MCF 10A (cell line): ENCODE data around the gene SVIL. TPM values are rescaled to one million over a fixed set of nuclear protein-coding genes. Genes with fewer than 3 reads are reported as not detected.
"Not testable (repeated sequence)": the region's sequence is repeated elsewhere in the genome, so short reads cannot be mapped to it uniquely, and the experiment has no call there.

Source experiments
- BruUV-seq: library from RNA; stranded (reverse); fragments of 400-500 nt; replicated peaks from 2 replicates; lab custom pipeline; 2021; lab: Mats Ljungman, UMichigan
- CTCF ChIA-PET: fragments of 300-600 bp; sonication (Branson Sonifier 250); formaldehyde crosslinking; extraction: SDS; loops from one replicate; lab custom pipeline; 2021; ENCODE audit warnings: antibody characterized with exemption, inconsistent platforms; lab: Yijun Ruan, JAX
- POLR2A ChIA-PET: fragments of 300-600, 350-650 bp; sonication (Branson Sonifier 250); formaldehyde crosslinking; extraction: SDS; loops from one replicate; lab custom pipeline; 2020; ENCODE audit warnings: antibody characterized with exemption, inconsistent platforms; lab: Yijun Ruan, JAX
- DNase-seq: peaks from one replicate; pipeline ENCODE4 v3.0.0-alpha.2; 2018; ENCODE audit not compliant: unreplicated experiment
- H3K27ac Mint-ChIP-seq: one replicate; pipeline ENCODE4 v1.8.0; 2022; ENCODE audit warnings: mild to moderate bottlenecking, low read depth, mixed read lengths; ENCODE audit not compliant: unreplicated experiment
- H3K27me3 Mint-ChIP-seq: one replicate; pipeline ENCODE4 v1.8.0; 2022; ENCODE audit warnings: mixed read lengths; ENCODE audit not compliant: insufficient read depth, unreplicated experiment
- H3K36me3 Mint-ChIP-seq: one replicate; pipeline ENCODE4 v1.8.0; 2022; ENCODE audit warnings: mild to moderate bottlenecking, moderate library complexity, mixed read lengths; ENCODE audit not compliant: insufficient read depth, unreplicated experiment
- H3K4me1 Mint-ChIP-seq: one replicate; pipeline ENCODE4 v1.8.0; 2022; ENCODE audit warnings: mixed read lengths; ENCODE audit not compliant: insufficient read depth, unreplicated experiment
- H3K4me3 Mint-ChIP-seq: one replicate; pipeline ENCODE4 v1.8.0; 2022; ENCODE audit warnings: mild to moderate bottlenecking, moderate library complexity, mixed read lengths; ENCODE audit not compliant: unreplicated experiment
- H3K9me3 Mint-ChIP-seq: one replicate; pipeline ENCODE4 v1.8.0; 2022; ENCODE audit warnings: mixed read lengths; ENCODE audit not compliant: unreplicated experiment
- intact Hi-C: fragments of 100-400 bp; cut with micrococcal nuclease; formaldehyde crosslinking; loops from 2 replicates; pipeline ENCODE4 v1.14.1; 2022
- total RNA-seq: library from RNA; stranded (reverse); gene quantifications from 2 replicates; pipeline ENCODE4 v1.2.3, GENCODE V29; 2022
- TF ChIP-seq, protein P1 (sequence below): fragments of 200-600 bp; IDR thresholded peaks from one replicate; pipeline ENCODE4 v1.8.0; 2022; ENCODE audit warnings: antibody characterized with exemption, mild to moderate bottlenecking; ENCODE audit not compliant: unreplicated experiment

The SVIL gene
- total RNA-seq, 1 experiment from 2014 or later: 43.3 TPM

DNA sequence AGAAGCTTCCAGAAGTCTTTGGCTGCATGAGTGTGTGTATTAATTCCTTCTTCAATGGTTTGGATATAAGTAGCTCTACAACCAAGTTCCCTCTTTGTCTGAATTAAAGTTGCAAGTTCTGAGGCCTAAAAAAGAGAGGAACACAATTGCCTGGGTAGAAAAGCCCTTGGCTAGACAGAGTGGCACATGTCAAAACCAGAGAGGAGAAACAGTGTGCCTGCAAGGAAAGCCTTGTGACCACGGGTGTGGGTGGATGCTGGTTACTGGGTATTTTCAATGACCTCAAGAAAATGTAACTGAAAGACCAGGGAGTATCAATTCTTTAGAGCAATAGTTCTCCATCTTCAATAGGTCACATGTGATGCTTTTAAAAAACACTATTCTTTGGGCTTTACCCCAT, 148.3 kb downstream of the SVIL start:
- no peaks in the 10 kb centered on the region for H3K27me3 Mint-ChIP-seq
- intact Hi-C loops: no loop called here
- no peak for DNase-seq
- H3K4me3 Mint-ChIP-seq: no peak overlapping the region
- H3K9me3 Mint-ChIP-seq: no peaks in the 10 kb centered on the region
- ChIA-PET POLR2A (interaction anchor here (0.8 kb wide), 1 partner anchor 23 kb away, joined by 4 read pairs; no protein-coding TSS in a partner anchor), CTCF (no interaction called here)
- peaks cover 84% of the 10 kb centered on the region for H3K36me3 Mint-ChIP-seq
- BruUV-seq: no TSS peak
- no peaks in the 10 kb centered on the region for H3K4me1 Mint-ChIP-seq
- TF ChIP-seq, protein P1, sequence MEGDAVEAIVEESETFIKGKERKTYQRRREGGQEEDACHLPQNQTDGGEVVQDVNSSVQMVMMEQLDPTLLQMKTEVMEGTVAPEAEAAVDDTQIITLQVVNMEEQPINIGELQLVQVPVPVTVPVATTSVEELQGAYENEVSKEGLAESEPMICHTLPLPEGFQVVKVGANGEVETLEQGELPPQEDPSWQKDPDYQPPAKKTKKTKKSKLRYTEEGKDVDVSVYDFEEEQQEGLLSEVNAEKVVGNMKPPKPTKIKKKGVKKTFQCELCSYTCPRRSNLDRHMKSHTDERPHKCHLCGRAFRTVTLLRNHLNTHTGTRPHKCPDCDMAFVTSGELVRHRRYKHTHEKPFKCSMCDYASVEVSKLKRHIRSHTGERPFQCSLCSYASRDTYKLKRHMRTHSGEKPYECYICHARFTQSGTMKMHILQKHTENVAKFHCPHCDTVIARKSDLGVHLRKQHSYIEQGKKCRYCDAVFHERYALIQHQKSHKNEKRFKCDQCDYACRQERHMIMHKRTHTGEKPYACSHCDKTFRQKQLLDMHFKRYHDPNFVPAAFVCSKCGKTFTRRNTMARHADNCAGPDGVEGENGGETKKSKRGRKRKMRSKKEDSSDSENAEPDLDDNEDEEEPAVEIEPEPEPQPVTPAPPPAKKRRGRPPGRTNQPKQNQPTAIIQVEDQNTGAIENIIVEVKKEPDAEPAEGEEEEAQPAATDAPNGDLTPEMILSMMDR: no peak
- no peak overlapping the region for H3K27ac Mint-ChIP-seq

DNA sequence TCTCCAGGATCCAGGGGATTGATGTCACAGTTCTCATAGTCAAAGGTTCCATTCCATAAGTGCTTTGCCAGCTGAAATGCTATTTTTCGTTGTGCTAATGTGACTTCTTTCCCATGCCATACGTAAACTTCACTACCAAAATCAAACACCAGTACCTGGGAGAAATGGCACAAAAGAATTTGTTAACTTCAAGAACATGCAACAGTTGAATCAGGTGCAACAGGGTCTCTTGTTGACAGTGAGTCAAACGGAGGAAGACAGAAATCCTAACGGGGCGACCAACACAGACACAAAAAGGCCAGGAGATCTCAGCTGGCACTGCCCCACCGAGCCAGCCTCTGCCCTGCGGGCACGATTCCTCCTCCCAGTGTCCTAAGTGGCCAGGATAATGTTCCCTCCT, 150.1 kb downstream of the SVIL start:
- POLR2A ChIA-PET: not testable (repeated sequence)

DNA sequence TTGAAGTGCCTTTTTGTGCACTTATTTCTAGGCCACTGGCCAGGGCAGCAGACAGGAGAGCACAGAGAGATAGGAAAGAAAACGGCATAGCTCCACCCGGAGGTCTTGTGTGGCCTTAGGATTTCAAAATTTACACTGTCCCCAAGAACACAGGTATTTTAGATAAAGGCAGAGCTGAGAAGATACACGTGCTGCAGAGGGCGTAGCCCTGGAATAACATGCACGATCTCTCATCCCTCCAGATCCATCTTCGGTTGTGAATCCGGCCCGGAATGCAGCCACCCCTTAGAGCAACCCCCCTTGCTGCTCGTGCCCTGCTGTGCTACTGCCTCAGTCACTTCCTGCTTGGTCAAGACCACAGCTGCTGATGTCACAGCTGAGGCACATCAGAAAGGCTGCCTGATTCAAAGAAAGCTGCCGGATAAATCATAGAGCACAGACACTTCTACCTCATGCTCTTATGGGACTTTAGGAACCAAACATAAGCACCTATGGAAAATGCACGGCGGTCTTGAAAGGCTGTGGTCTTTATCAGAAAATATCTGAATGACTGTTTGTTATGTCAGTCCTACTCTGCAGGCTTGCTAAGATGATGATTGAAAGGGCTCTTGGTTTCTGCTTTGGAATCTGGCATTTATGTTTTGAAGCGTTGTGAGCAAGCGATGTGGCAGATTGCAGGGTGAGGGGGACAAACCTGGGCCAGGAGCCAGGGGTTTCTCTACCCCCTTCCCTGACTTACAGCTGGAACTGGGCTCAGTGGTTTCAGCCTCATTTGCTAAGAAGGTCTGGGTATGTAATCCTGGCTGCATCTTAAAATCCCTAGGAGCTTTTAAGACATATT, 152.0 kb downstream of the SVIL start:
- Mint-ChIP-seq H3K4me3 (no peak overlapping the region), H3K27me3 (no peaks in the 10 kb centered on the region), H3K9me3 (no peaks in the 10 kb centered on the region), H3K4me1 (no peaks in the 10 kb centered on the region), H3K36me3 (peaks cover 78% of the 10 kb centered on the region), H3K27ac (no peak overlapping the region)
- TF ChIP-seq, protein P1: no peak
- BruUV-seq: no TSS peak
- no peak for DNase-seq
- ChIA-PET CTCF (interaction anchor here (0.9 to 1.1 kb wide), 2 partner anchors 14 to 520 kb away, joined by 3 read pairs; no protein-coding TSS in a partner anchor), POLR2A (no interaction called here)
- intact Hi-C loops: no loop called here

More for the DNA sequence above, 150.1 kb downstream of the SVIL start:
- intact Hi-C loops, H3K27ac Mint-ChIP-seq, H3K27me3 Mint-ChIP-seq, DNase-seq, H3K9me3 Mint-ChIP-seq, H3K4me1 Mint-ChIP-seq, H3K4me3 Mint-ChIP-seq, BruUV-seq, CTCF ChIA-PET: not testable (repeated sequence)
- peaks cover 82% of the 10 kb centered on the region for H3K36me3 Mint-ChIP-seq

DNA sequence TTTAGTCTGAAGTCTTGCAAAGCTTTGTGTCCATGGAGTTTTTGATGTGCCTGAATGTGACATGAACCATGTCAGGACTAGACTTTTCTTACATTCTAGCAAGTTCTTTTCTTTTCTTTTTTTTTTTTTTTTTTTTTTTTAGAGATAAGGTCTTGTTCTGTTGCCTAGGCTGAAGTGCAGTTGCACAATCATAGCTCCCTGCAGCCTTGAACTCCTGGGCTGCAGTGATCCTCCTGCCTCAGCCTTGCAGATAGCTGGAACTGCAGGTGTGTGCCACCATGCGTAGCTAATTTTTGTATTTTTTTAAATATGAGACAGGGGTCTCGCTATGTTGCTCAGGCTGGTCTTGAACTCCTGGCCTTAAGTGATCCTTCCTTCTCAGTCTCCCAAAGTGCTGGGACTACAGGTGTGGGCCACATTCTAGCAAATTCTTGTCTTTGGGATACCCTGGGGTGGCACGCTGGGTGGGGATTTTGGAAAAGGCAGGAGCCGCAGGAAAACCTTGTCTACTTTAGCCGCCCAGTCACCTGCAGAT, 152.8 kb downstream of the SVIL start:
- intact Hi-C loops: no loop called here
- Mint-ChIP-seq H3K9me3 (no peaks in the 10 kb centered on the region), H3K27me3 (no peaks in the 10 kb centered on the region), H3K36me3 (peaks cover 78% of the 10 kb centered on the region), H3K4me1 (no peaks in the 10 kb centered on the region), H3K27ac (no peak overlapping the region), H3K4me3 (no peak overlapping the region)
- ChIA-PET POLR2A (no interaction called here), CTCF (no interaction called here)
- DNase-seq: no peak
- BruUV-seq: no TSS peak
- TF ChIP-seq, protein P1: no peak
